HG02678 (cell line): ENCODE results near the gene ITPR2.

Source experiments
- ATAC-seq: cut with Tn5 transposase; IDR thresholded peaks from one replicate; pipeline ENCODE4 v1.9.1; 2021; ENCODE audit warnings: mild to moderate bottlenecking, moderate library complexity; ENCODE audit not compliant: unreplicated experiment

Gene ITPR2

DNA sequence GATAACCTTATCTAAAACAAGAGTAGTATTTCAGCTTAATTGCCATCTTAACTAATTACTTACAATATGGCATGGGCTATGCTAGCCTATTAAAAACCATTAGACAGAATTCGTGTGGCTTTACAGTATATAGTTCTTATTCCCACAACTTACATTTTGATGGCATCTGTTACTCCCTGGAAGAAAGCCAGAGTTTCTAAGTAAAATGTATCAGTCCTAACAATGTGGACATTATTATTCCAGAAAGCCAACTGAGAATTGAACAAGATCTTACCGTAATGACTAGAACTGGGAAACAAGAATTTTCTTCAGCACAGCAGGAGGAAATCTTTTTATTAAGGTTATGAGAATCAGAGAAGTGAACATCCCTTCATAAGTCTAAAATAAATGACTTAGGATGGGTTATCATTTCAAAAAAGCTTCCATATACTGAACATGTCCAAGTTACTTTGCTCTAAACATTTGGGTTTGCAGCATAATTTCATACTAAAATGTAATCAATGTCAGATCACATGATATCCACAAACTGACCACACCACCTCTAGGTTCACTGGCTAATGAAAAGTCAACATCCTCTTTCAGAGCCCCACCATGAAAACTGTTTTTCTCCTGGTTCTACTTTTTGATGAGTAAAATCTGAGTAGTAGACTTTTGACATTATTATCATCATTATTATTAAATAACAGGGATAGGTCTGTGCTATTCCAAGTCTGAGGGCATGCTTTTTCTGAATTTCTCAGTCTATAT lies 457.9 kb downstream of the ITPR2 start:
- ATAC-seq: no peak

DNA sequence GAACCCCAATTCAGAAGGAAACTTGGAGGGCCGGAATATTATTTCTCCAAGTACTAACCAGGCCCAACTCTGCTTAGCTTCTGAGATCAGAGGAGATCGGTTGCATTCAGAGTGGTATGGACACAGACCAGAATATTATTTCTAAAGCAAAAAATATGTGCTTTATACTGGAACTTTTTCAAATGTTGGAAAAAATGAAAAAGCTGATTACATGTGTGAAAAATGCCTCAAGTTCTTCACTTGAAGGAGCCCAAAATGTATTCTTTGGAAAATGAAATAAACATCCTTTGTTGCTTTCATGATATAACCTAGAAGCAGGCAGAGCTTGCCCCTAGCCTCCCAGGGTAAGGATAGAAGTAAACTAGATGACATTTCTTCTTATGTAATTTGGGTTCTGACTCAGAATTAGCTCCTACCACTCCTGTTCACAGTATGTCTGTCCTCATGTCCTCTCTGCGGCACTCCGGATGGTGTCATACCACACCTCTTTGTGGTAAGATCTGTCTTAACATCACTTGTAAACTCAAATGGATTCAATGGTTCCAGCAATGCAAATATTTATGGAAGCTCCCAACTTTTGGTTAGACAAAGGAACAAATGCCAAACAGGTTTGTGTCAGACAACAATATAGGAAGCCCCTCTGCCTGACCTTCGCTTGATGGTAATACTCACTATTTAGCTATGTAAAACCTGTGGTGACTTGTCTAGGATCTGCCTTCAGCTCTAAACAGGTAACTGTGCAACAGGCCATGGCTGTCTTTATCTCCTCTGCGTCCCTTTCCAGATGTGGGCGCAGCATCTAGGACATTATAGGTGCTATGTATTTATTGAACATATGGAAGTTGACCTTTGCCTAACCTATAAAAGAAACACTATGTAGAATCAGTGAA lies 459.1 kb downstream of the ITPR2 start:
- no peak for ATAC-seq

DNA sequence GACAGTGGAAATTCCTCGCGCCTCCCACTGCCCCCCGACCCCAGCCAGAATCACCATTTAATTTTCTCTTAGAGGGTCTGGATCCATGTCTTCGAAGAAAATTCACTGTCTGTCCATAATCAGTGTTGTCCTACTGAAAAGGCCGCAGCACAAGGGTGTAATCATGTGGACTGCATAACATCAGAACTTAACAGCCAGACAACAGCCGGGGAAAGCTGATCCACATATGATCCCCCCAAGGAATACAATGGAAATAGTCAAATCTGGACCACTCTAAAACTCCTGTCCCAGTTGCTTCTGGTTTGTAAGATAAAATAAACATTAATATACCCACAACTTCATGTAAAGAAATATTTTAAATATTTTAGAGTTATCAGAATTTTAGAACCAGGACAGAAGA lies 460.1 kb downstream of the ITPR2 start:
- ATAC-seq: no peak

DNA sequence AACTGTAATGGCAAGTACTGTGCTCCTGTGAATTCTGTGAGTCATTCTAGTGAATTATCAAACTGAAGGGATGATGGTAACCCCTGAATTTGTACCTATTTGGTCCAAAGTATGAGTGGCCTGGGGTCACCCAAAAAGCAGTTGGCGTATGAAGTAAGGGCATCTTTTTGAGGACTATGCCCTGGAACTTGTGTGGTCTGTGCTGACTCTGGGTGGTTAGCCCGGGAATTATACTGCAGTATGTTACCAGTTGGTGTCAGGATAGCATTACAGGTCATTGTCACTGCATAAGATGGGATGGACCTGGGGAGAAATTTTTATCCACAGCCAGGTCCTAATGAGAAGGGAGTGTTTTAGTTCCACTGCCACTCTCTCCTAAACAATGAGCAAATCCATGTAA lies 462.9 kb downstream of the ITPR2 start:
- no peak for ATAC-seq

DNA sequence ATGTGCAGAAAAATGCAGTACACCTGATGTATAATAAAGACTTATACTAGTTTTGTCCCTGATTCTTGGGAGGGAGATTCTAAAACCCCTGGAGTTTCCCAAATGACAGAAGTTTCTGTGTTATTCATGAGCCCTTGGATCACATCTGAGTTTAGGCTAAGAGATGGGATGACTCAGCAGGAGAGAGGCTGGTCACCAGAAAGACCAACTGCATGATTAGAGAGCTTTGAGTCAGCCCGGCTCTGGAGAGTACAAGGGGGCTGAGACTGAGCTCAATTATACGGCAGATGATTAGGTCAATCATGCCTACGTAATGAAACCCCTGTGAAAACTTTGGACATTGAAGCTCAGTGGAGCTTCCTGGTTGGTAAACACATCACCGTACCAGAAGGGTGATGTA lies 463.4 kb downstream of the ITPR2 start:
- ATAC-seq: no peak

DNA sequence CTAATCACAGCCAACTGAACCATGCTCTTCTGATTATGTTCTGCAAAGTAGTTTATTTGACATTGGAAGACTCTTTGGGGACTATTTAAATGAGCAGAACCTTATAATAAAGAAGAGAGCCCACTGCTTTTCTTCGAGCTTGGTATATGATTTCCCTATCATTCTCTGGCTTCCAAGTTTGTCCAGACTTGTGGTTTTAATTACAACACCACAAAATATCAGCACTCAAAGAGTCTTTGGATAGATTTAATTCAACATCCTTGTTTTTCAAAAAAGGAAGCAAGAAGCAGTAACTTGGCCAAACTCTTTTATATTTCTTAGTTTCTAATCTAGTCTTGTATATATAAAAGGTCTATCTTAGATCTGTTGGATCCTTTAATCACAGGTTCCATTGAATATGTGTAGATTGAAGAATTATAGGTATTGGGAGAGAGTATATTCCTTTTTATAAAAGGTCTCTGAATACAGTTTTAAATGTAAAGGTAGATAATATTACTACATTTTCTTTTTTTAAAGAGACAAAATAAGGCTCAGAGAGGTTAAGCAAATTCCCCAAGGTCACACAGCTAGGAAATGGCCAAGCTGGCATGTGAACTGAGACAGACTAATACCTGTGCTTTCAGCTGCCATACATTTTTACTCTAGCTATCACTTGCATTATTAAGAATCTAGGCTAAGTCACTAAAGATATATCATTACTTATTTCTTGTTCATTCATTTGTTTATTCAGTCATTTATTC lies 464.8 kb downstream of the ITPR2 start:
- ATAC-seq: no peak

DNA sequence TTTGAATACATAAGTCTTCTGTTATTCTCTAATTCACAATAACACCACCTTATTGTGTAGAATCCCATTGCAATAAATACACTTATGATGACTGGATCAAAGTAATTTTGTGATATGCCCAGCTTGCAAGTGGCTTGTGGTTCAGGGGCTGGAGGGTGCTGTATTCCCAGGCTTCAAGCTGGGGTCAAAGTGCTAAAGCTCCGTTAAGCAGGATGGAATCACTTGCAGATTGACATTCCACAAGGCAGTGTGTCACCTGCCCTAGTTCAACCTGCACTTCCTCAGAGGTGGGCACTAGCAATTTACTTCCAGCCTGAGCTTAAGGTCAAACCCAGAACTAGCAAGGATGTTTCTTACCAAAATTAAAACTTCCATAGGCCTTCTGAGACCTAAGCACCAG lies 471.0 kb downstream of the ITPR2 start:
- ATAC-seq: no peak

DNA sequence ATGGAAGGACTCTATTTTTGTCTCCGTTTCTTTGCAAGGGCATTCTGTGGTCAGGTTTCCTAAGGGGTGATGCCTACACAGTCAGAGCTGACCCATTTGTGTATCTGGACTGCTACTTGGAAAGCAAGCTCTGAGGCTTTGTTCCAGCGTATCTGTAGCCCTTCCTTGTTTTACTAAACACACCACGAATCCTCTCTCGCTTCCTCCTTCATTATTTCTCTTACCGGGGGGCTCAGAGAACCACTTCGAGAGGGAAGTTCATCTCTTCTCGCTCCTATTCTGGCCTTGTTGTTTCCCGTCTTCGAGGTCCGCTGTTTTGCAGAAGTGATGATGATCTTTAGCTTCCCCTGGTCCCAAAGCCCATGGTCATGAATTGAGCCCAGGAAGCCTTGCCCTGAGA lies 472.9 kb downstream of the ITPR2 start:
- ATAC-seq: no peak

DNA sequence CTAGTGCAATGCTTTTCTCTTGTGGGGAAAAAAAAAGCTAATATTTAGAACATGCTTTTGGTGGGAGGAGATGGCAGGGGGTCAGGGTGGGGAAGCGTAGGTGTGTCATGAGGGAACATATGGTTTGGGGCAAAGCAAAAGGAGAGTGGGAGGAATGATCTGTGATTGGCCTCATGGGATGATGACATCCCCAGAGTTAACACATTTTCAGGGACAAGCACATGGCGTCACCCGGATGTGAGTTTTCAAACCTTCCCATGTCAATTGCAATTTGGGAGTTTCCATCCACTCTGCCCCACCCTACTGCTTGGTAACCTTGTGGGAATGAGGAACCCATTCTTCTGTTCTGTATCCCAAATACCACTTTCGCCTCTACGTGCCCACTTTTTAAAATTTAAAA lies 473.4 kb downstream of the ITPR2 start:
- ATAC-seq: no peak

DNA sequence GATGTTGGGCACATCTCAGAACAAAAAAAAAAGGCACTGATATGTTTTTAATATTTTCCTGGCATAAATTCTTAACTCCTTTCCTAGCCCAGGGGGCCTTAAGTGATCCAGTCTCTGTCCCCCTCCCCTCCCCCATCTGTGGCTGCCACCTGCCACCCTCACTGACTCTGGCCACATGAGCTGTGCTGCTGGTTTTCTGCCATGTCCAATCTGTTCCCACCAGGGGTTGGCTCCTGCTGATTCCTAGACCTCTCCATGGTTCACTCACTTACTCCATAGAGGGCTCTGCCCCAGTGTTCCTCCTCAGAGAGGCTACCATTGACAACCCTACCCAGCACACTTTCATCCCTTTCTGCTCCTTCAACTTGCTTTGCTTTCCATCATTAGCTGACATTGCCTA lies 474.3 kb downstream of the ITPR2 start:
- ATAC-seq: no peak

DNA sequence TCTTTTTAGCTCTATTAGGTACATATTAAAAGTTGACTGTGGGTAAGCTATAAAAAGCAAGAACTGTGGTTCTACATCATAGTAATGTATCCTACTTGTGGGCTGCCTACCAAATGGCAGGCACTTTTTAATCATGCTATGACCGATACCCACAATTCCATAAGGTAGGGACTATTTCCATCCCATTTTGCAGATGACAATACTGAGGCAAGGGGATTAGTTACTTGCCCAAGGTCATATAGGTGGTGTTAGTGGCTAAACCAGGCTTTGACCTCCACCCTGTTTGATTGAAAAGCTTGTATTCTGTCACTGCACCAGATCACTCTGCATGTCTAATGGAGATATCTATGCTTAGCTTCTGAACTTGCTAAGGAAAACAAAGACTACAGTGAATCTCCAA lies 485.7 kb downstream of the ITPR2 start:
- no peak for ATAC-seq

DNA sequence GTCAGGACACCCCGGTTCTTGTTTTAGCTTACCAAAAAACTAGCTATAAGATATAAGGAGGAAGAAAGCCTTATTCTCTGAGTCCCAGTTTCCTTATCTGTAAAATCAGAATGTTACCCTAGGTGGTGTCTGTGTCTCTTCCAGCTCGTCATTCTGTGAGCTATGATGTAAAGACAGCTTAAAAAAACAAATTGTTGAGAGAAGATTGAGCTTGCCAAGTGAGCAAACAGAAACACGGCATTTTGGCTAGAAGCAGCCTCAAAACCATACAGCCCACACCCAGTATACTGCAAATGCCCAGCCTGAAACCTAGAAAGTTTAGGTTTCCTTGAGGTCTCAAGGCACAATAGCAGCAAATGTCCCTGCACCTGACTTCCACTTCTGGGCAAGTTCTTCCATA lies 486.3 kb downstream of the ITPR2 start:
- ATAC-seq: no peak

DNA sequence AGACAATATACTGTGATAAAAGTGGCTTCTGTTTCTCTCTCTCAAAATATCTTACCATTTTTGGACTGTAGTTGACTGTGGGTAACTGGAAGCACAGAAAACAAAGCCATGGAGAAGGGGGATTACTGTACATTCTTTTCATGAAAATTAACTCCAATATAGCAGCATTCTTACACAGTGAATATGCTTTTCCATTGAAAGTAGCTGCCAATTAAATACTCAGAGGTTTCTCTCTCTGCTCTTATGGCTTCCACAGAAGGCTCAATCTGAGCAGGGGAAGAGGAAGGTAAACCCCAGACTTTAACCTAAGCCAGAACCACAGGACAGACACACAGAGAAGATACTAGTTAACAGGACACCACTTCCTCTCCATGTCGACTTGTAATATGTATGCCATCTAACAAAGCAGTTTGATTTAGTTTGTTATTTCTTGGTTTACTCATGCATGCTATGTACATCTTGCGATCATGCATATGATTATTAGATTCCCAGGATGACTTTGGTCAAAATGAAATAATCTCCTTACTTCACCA lies 487.5 kb downstream of the ITPR2 start:
- ATAC-seq: peak; percentile 53

DNA sequence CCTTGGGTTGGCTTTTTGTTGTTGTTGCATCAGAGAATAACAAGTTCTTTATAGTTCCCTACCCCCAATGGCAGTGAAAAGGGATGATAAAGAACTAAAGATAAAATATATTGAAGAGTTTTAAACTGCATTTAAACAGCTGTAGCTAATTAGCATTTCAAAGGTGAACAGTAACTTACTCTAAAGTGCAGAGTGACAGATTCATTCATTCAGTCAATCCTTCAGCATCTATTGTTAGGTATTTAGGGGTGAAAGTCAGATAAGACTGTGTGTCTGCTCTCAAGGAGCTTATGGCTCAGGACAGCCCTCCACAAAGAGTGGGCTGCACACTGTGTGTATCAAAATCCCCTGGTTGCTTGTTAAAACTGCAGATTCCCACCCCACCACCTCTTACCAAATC lies 491.5 kb downstream of the ITPR2 start:
- no peak for ATAC-seq

DNA sequence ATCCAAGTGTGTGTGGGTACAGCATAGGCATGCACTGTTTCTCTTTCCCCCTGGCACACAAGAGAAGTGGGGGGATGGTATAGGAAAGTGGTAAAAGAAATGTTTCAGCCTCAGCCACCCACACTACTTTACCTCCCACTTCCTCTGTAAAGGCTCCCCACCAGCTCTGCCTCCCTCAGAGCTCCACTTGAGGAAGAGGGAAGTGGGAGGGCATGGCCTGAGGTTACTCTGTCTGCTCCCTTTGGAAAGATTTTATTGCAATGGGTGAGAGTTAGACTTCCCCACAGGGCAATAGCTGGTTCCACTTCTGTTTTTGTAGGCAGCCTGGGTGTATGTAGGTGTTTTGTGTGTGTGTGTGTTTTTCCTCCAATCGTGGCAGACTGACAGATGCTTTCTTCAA lies 492.3 kb downstream of the ITPR2 start:
- peak; percentile 63 for ATAC-seq

DNA sequence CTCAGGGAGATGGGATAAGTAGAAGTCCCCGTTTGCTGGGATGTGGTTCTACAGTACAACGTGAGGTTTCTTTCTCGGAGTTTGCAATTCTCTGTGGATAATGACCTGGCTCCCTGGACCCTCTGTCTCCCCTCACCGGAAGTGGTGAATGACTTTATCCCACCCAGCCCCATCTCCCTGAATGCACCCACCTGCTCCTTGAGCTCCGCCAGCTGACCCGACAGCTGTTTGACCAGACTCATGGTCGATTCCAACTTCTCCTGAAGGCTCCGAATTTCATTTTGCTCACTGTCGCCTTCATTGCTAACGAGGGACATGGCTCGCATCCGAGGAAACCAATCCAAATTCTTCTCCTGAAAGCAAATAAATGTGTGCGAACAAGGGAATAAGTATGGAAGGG lies 493.0 kb downstream of the ITPR2 start:
- ATAC-seq: no peak

DNA sequence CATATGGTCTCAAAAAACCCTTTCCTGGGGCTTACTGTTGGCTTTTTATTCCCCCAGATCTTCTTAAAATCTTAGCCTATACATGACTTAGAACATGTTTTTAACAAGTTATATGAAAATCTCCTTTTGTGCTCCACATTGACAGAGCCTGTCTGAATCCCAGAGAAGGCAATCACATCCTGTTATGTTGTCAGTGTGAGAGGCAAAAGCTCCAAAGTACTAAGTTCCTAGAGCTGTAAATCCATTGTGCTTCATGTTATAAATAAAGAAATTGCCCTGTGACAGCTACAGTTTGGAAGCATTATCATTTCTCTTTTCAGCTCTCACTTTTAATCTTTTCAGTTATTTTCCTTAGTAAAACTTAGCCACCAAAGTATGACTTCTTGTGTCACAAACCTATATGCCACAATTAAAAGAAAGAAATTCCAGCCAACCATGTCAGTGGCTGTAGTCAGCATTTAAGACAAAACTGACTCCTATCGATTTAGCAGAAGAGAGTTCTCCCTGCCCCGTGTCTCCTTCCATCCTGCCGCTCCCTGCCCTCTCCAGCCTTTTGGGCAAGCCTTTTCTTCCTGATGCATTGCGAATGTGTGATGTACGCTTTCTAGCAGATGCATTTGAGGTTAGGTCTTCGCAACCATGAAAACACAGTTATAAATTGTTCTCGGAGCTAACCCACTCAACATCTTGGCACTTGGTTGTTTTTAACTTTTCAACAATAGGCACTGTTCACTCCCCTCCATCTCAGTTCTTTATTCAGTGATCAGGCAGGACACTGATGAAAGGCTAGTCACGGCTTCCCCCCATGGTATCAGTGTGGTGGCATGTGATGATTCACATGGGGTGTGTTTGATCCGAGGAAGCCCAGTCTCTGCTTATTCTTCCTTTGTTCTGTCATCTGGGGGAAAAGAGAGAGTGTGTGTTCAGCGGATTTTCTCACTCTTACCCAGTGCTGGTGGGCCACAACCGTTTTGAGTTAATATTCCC lies 494.1 kb downstream of the ITPR2 start:
- ATAC-seq: no peak

DNA sequence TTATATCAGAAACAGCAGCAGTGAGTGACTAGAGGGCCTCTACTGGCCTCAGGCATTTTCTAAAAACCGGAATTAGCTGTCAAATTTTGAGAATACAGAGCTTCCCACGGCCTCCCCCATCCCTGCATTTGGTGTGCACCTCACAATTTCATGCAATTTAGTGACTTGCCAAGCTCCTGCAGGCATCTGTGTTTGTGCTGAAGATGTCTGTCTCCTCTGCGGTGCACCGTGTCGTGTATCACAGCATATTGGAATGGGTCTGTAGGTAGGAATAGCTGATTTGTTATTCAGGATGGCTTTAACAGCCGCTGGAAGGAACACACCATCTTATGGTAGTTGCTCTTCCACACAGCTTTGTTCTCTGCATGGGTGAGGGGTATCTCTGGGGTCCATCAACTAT lies 497.3 kb downstream of the ITPR2 start:
- ATAC-seq: no peak

DNA sequence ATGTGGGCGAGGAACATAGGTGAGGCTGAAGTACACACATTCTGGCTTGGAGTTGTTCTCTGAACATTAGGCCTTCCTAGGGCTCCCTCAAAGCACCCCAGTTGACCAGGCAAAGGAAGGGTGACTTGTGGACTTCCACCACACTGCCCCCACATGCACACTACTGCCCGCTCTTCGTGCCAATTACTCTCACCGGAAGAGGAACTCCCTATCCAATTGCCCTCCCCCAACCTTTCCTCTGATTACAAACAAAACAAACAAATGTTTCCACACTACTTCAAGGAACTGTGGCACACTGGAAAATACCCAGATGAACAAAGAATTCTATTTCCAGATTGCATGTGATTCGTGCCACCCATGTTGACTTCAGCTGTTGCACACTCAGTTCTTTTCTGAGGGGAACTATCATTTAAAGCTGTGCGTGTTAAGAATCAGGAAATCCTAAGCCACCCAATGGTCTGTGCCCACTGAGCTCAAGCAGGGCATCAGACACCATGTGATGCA lies 498.3 kb downstream of the ITPR2 start:
- no peak for ATAC-seq

DNA sequence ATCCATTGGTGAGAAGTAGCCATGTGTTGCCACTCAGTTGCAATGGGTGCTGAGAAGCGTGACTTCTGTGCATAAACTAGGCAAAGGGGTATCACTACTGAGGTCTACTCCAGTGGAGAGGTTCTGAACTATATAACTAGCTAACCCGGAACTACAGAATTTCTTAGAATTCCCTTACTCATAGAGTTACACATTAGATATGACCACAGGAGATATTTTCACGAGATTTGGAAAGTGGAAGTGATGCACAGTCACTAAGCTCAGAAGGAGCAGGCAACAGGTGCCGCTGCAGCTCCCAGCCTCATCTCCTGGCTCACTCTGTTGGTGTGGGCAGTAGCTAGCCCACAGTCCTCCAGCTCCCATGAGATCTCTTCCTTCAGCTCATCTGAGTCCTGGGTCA lies 501.0 kb downstream of the ITPR2 start:
- ATAC-seq: peak; percentile 37
